ENCODE results near the gene SH3BGRL3.
"Not testable (repeated sequence)": the region's sequence is repeated elsewhere in the genome, so short reads cannot be mapped to it uniquely, and the experiment has no call there.

The SH3BGRL3 gene

DNA sequence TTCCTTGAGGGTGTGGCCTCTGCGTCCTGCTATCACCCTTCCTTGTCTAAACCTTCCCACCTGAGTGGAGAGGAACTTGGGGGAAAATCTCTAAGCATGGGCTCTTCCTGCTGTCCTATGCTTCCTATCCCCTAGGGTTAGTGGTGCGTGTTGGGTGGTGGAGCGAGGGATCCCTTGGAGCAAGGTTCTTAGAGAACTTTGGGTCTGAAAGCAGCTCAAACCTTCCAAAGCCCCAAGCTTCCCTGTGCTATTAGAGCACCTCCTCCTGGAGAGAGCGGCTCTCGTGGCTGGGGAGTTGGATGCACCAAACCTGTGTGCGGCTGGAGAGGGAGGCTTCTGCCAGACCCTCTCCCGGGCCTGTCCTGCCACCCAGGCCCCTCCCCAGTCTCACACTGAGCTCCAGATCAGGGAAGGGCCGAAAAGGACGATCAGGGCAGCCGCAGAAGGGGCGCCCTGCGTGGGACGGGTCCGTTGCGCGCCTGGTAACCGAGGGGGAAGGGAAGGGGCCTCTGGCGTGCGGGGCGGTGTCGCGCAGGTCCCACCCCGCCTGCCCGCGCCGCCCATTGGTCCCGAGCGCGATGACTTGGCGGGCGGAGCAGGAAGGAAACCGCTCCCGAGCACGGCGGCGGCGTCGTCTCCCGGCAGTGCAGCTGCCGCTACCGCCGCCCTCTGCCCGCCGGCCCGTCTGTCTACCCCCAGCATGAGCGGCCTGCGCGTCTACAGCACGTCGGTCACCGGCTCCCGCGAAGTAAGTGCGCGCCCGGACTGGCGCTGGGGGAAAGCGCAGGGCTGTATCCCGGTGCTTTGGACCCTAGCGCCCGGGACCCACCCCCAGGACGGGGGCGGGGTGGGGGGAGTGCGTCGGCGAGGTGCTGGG is at the start of gene SH3BGRL3:
TSS of gene SH3BGRL3 (plus strand) at position 631 of the 877 bp plus-strand sequence. CDS start at position 701, 70 bp downstream.
- peak; percentile 61 to 67 for DNase-seq (ENCODE audit: low read depth in 2 of 2)

DNA sequence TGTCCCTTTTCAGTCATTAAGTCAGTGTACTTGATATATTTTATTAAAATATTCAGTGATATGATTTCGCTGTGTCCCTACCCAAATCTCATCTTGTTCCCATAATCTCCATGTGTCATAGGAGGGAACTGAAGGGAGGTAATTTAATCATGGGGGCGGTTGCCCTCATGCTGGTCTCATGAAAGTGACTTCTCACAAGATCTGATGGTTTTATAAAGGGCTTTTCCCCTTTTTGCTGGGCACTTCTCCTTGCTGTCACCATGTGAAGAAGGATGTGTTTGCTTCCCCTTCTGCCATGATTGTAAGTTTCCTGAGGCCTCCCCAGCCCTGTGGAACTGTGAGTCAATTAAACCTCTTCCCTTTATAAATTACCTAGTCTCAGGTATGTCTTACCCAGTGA is 49.2 kb upstream of the SH3BGRL3 start:
- not testable (repeated sequence) for DNase-seq (ENCODE audit: low read depth in 2 of 2)

DNA sequence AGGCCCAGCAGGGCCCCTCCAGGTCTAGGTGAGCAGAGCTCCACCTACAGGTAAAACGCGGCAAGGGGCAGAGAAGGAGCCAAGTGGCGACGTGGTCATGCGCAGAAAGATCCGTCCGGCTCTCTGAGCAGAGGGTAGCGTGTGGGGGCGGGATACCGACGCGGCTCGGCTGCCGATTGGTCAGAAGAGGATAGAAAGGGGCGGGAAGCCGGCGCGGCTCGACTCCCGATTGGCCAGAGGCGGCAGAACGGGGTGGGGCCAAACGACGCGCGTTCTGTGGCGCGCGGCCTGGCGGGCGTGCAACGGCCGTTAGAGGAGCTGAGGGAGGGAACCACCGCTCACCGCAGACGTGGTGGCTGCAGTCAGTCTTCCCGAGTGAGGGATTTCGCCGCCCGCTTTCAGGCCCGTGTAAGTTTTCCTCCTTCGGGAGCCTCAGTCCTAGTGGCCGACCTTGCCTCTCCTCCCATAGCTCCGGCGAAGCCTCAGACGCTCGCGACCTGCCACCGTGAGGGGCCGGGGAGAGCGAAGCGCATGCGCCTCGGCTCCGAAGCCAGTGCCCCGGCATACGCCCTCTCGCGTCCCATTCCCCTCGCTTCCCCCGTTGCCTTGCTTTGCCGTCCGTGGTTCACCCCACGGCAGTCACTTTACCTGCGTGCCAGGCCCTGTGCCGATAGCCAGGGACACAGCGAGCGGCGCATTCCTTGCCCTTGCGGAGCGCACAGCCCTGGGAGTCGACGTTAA is 45.8 kb upstream of the SH3BGRL3 start, which contains the start of gene CEP85:
TSS of gene CEP85 (plus strand) at position 298 of the 741 bp plus-strand sequence. CDS start 5,584 bp downstream, outside the sequence.
- DNase-seq (ENCODE audit: low read depth in 2 of 2): peak; percentile 96 to 97

GRCh38 chr1:26234644-26235370 is 45.1 kb upstream of the SH3BGRL3 start:
- DNase-seq (ENCODE audit: low read depth in 2 of 2): peak in 1 of 2 donors; percentile 5

GRCh38 chr1:26237230-26237966 is 42.5 kb upstream of the SH3BGRL3 start:
- no peak for DNase-seq (ENCODE audit: low read depth in 2 of 2)

- no peak for DNase-seq (ENCODE audit: low read depth in 2 of 2)
Measured at GRCh38 chr1:26239936-26240335, 40.0 kb upstream of the SH3BGRL3 start.

DNA sequence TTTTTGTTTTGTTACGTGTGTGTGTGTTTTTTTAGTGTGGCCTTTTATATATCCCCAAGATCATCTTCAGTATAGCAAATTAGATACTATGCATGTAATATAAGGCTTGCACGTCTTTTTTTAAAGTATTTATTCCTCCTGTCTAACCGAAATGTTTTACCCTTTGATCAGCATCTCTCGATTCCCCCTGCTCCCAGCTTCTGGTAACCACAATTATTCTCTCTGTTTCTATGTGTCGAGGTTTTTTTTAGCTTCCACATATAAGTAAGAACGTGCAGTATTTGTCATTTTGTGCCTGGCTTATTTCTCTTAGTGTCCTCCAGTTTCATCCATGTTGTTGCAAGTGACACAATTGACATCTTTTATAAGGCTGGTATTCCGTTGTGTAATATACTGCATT is 27.2 kb upstream of the SH3BGRL3 start:
- no peak for DNase-seq (ENCODE audit: low read depth in 2 of 2)

DNA sequence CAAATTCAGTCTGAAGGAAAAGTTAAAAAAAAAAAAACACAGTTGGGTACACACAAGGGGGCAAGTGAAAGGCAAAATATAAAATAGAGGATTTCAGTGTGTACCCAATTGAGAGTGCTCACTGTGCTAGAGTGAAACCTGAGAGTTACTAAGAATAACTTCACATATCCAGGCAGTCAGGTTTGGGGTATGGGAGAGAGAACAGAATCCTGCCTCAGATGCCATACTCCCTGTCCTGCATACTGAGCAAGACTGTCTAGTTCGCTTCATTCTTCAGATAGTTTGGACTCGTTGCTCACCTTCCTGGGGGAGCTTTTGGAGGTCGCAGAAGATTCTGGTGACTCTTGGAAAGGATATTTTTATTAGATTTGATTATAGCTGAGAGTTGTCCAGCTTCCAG is 25.5 kb upstream of the SH3BGRL3 start:
- no peak for DNase-seq (ENCODE audit: low read depth in 2 of 2)

- DNase-seq (ENCODE audit: low read depth in 2 of 2): no peak
Measured at GRCh38 chr1:26257222-26257621, 22.7 kb upstream of the SH3BGRL3 start.

DNA sequence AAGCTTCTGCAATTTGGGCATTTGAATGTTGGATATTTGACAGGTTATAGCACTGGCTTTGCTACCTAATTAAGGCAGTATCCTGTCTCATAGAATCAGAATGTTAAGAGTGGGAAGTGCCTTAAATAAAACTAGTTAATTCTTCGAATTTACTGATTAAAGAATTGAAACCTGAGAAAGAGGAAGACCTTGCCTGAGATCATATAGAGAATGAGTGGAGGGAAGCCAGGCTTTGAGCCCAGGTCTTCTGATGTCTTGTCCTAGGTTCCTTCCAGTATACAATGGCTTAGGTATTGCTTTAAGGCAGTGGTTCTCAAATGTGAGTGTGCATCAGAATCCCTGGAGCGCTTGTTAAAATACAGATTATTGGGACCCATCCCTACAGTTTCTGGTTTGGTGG is 20.9 kb upstream of the SH3BGRL3 start:
- no peak for DNase-seq (ENCODE audit: low read depth in 2 of 2)

GRCh38 chr1:26259578-26259977 is 20.3 kb upstream of the SH3BGRL3 start:
- DNase-seq (ENCODE audit: low read depth in 2 of 2): no peak

- DNase-seq (ENCODE audit: low read depth in 2 of 2): no peak
Measured at GRCh38 chr1:26263212-26263611, 16.7 kb upstream of the SH3BGRL3 start.

- no peak for DNase-seq (ENCODE audit: low read depth in 2 of 2)
Measured at GRCh38 chr1:26265405-26265804, 14.5 kb upstream of the SH3BGRL3 start.

GRCh38 chr1:26268290-26269197 is 11.3 kb upstream of the SH3BGRL3 start:
- DNase-seq (ENCODE audit: low read depth in 2 of 2): no peak

GRCh38 chr1:26269198-26269550 is 10.7 kb upstream of the SH3BGRL3 start:
- DNase-seq (ENCODE audit: low read depth in 2 of 2): no peak

GRCh38 chr1:26274801-26275425 is 5.0 kb upstream of the SH3BGRL3 start:
- no peak for DNase-seq (ENCODE audit: low read depth in 2 of 2)

- peak; percentile 69 to 72 for DNase-seq (ENCODE audit: low read depth in 2 of 2)
Measured at GRCh38 chr1:26275580-26276431, 4.1 kb upstream of the SH3BGRL3 start.

- DNase-seq (ENCODE audit: low read depth in 2 of 2): no peak
Measured at GRCh38 chr1:26276432-26276838, 3.5 kb upstream of the SH3BGRL3 start.

DNA sequence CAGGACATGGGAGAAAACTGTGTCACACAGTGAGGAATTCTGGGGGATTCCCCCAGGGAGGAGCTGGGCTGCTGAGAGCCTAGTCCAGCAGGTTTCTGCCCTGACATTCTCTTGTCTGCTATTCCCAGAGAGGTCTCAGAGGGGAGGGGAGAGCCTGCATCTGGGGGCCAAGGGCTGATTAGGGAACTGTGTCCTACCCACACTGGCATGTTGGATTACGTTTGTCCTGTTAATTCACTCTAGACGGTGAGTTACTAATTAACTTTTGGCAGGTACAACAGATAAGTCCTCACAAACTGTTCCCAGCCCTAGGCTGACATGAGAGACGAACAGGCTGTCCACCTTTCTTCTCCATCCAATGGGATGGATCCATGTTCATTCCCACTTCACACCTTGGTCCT is 2.6 kb upstream of the SH3BGRL3 start:
- no peak for DNase-seq (ENCODE audit: low read depth in 2 of 2)

Measured in activated CD8-positive, alpha-beta memory T cell treated with anti-CD3 and anti-CD28 coated beads for 4 hours (primary cell).